ENCODE measurements around the gene RAB36. TPM values are rescaled to one million over a fixed set of nuclear protein-coding genes. Genes with fewer than 3 reads are reported as not detected.

RAB36 gene
- total RNA-seq, 1 experiment from 2014 or later: 1.8 TPM

DNA sequence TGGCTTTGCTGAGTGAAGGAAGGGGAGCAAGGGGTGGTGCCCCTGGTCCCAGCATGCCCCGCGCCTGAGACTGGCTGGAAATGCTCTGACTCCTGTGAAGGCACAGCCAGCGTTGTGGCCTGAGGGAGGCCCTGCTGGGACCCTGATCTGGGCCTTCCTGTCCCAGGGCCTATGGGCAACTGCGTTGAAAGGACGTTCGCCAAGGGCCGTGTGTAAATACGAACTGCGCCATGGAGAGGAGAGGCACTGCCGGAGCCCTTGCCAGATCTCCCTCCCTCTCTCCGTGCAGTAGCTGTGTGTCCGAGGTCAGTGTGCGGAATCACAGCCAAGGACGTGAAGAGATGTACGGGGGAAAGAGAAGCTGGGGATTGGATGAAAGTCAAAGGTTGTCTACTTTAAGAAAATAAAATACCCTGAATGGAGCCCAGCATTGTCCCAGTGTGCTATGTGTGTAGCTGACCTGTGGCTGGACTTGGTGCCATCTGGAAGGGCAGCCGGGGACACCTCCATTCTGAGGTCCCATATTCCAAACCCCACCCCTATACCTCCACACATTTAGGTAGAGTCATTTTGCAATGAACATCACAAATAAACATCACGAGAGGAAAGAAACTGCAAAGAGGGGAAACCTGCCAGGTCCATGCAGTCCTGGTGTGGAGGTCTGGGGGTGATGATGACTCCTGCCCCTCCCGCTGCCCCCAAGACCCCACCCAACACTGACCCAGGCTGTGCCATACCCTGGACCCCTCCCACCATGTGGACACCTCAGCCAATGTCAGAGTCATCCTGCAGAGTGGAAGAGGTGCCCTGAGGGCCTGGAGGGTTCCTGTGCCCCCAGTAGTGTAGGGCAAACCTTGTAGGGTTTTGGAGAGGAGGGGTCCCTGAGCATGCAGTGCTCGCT lies 20.4 kb upstream of the RAB36 start:
- H3K4me3 Mint-ChIP-seq: no peak overlapping the region
- peaks cover 5% of the 10 kb centered on the region; the same call in 1 of the 2 replicates for H3K4me1 Mint-ChIP-seq
- H3K27me3 Mint-ChIP-seq (ENCODE audit: low read depth): peaks cover 11% of the 10 kb centered on the region
- DNase-seq (ENCODE audit: low spot score) (no peak), ATAC-seq (no peak; the same call in 1 of the 2 replicates)
- TF ChIP-seq, protein P1, sequence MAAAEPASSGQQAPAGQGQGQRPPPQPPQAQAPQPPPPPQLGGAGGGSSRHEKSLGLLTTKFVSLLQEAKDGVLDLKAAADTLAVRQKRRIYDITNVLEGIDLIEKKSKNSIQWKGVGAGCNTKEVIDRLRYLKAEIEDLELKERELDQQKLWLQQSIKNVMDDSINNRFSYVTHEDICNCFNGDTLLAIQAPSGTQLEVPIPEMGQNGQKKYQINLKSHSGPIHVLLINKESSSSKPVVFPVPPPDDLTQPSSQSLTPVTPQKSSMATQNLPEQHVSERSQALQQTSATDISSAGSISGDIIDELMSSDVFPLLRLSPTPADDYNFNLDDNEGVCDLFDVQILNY (CRISPR knock-in tag; IDR thresholded peaks at IDR 0.05): no peak
- no peak for TF ChIP-seq MLX (CRISPR knock-in tag; IDR thresholded peaks at IDR 0.05)
- no peak for TF ChIP-seq ZNF121 (CRISPR knock-in tag; IDR thresholded peaks at IDR 0.05)
- TF ChIP-seq CDX4 (CRISPR knock-in tag; IDR thresholded peaks at IDR 0.05; ENCODE audit: borderline replicate concordance): no peak
- no peak for TF ChIP-seq FOXJ3 (CRISPR knock-in tag; IDR thresholded peaks at IDR 0.05; ENCODE audit: borderline replicate concordance)
- TF ChIP-seq ZBTB43 (CRISPR knock-in tag; IDR thresholded peaks at IDR 0.05): no peak
- no peak for TF ChIP-seq JUN (CRISPR knock-in tag; IDR thresholded peaks at IDR 0.05)
- no peak for TF ChIP-seq TEAD4 (CRISPR knock-in tag; IDR thresholded peaks at IDR 0.05)
- TF ChIP-seq MYBL2 (CRISPR knock-in tag; IDR thresholded peaks at IDR 0.05): no peak
- TF ChIP-seq, protein P2, sequence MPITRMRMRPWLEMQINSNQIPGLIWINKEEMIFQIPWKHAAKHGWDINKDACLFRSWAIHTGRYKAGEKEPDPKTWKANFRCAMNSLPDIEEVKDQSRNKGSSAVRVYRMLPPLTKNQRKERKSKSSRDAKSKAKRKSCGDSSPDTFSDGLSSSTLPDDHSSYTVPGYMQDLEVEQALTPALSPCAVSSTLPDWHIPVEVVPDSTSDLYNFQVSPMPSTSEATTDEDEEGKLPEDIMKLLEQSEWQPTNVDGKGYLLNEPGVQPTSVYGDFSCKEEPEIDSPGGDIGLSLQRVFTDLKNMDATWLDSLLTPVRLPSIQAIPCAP (CRISPR knock-in tag; IDR thresholded peaks at IDR 0.05): no peak
- TF ChIP-seq, protein P3, sequence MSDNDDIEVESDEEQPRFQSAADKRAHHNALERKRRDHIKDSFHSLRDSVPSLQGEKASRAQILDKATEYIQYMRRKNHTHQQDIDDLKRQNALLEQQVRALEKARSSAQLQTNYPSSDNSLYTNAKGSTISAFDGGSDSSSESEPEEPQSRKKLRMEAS (CRISPR knock-in tag; IDR thresholded peaks at IDR 0.05): no peak
- TF ChIP-seq, protein P4, sequence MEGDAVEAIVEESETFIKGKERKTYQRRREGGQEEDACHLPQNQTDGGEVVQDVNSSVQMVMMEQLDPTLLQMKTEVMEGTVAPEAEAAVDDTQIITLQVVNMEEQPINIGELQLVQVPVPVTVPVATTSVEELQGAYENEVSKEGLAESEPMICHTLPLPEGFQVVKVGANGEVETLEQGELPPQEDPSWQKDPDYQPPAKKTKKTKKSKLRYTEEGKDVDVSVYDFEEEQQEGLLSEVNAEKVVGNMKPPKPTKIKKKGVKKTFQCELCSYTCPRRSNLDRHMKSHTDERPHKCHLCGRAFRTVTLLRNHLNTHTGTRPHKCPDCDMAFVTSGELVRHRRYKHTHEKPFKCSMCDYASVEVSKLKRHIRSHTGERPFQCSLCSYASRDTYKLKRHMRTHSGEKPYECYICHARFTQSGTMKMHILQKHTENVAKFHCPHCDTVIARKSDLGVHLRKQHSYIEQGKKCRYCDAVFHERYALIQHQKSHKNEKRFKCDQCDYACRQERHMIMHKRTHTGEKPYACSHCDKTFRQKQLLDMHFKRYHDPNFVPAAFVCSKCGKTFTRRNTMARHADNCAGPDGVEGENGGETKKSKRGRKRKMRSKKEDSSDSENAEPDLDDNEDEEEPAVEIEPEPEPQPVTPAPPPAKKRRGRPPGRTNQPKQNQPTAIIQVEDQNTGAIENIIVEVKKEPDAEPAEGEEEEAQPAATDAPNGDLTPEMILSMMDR (IDR thresholded peaks at IDR 0.05): no peak
- TF ChIP-seq, protein P5, sequence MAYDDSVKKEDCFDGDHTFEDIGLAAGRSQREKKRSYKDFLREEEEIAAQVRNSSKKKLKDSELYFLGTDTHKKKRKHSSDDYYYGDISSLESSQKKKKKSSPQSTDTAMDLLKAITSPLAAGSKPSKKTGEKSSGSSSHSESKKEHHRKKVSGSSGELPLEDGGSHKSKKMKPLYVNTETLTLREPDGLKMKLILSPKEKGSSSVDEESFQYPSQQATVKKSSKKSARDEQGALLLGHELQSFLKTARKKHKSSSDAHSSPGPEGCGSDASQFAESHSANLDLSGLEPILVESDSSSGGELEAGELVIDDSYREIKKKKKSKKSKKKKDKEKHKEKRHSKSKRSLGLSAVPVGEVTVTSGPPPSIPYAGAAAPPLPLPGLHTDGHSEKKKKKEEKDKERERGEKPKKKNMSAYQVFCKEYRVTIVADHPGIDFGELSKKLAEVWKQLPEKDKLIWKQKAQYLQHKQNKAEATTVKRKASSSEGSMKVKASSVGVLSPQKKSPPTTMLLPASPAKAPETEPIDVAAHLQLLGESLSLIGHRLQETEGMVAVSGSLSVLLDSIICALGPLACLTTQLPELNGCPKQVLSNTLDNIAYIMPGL (CRISPR knock-in tag; IDR thresholded peaks at IDR 0.05): no peak
- no peak for TF ChIP-seq KAT7 (CRISPR knock-in tag; IDR thresholded peaks at IDR 0.05; ENCODE audit: borderline replicate concordance)
- TF ChIP-seq CREB1 (CRISPR knock-in tag; IDR thresholded peaks at IDR 0.05): no peak
- no peak for TF ChIP-seq ZNF232 (CRISPR knock-in tag; IDR thresholded peaks at IDR 0.05)
- POLR2A ChIA-PET: no interaction called here
- no peaks in the 10 kb centered on the region for H3K36me3 Mint-ChIP-seq
- H3K27ac Mint-ChIP-seq: peak overlapping the region; percentile 28; the same call in 1 of the 2 replicates
- CTCF ChIA-PET: interaction anchor here (0.8 to 2.2 kb wide), 6 partner anchors 17 to 269 kb away, joined by 3 to 34 read pairs (median 4); partner anchors contain the start of gene RSPH14
- H3K9me3 Mint-ChIP-seq: no peaks in the 10 kb centered on the region
